Nephron progenitor cell (in vitro differentiated cells): ENCODE results near the gene EDN2.

Experiments used
- DNase-seq: peaks from one replicate; pipeline ENCODE4 v3.0.0; 2021
- H3K27ac Mint-ChIP-seq: 2 replicates; pipeline ENCODE4 v1.8.0; 2021; ENCODE audit warnings: mild to moderate bottlenecking, moderate library complexity, mixed read lengths
- H3K27me3 Mint-ChIP-seq: 2 replicates; pipeline ENCODE4 v1.8.0; 2021; ENCODE audit warnings: mild to moderate bottlenecking, low read depth, mixed read lengths; ENCODE audit not compliant: poor library complexity
- H3K36me3 Mint-ChIP-seq: 2 replicates; pipeline ENCODE4 v1.8.0; 2021; ENCODE audit warnings: low read depth, mixed read lengths
- H3K4me1 Mint-ChIP-seq: 2 replicates; pipeline ENCODE4 v1.8.0; 2021; ENCODE audit warnings: mixed read lengths
- H3K4me3 Mint-ChIP-seq: 2 replicates; pipeline ENCODE4 v1.8.0; 2021; ENCODE audit warnings: mild to moderate bottlenecking, moderate library complexity, mixed read lengths
- H3K9me3 Mint-ChIP-seq: 2 replicates; pipeline ENCODE4 v1.8.0; 2021; ENCODE audit warnings: mild to moderate bottlenecking, moderate library complexity, mixed read lengths
- TF ChIP-seq, protein P1 (sequence below): fragments of 200-600 bp; sonication (generic); IDR thresholded peaks from 2 replicates; pipeline ENCODE4 v1.5.0; 2021; ENCODE audit warnings: antibody characterized with exemption

EDN2 gene

DNA sequence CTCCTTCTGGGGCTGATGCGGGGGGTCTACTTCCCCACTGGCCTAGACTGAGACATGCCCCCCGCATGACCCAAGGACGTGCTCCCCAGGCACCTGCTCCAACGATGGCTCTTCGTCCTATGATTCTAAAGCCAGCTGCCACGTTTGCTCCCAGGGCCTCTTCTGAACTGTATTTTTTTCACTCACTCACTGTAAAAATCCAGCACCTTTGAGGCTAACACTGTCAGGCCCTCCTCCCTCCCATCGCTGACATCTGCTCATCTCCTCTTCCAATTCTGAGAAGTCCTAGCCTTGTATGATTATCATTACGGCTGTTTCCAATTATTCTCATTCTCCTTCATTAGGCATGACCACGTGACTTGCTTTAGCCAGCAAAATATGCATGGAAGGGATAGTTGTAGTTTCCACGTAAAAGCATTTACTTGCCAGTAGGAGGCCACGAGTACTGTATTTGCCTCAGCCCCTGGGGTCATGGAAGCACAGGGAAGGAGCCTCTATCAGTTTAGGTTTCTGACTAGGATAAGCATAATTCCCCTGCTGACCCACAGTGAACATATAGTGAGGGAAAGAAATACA is 19.1 kb upstream of the EDN2 start:
- peak overlapping the region; percentile 71 for H3K27ac Mint-ChIP-seq
- H3K36me3 Mint-ChIP-seq: no peaks in the 10 kb centered on the region
- peaks cover 49% of the 10 kb centered on the region for H3K4me1 Mint-ChIP-seq
- TF ChIP-seq, protein P1, sequence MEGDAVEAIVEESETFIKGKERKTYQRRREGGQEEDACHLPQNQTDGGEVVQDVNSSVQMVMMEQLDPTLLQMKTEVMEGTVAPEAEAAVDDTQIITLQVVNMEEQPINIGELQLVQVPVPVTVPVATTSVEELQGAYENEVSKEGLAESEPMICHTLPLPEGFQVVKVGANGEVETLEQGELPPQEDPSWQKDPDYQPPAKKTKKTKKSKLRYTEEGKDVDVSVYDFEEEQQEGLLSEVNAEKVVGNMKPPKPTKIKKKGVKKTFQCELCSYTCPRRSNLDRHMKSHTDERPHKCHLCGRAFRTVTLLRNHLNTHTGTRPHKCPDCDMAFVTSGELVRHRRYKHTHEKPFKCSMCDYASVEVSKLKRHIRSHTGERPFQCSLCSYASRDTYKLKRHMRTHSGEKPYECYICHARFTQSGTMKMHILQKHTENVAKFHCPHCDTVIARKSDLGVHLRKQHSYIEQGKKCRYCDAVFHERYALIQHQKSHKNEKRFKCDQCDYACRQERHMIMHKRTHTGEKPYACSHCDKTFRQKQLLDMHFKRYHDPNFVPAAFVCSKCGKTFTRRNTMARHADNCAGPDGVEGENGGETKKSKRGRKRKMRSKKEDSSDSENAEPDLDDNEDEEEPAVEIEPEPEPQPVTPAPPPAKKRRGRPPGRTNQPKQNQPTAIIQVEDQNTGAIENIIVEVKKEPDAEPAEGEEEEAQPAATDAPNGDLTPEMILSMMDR: peak; percentile 13
- H3K9me3 Mint-ChIP-seq: no peaks in the 10 kb centered on the region
- peaks cover 18% of the 10 kb centered on the region for H3K27me3 Mint-ChIP-seq
- DNase-seq: no peak
- H3K4me3 Mint-ChIP-seq: no peak overlapping the region

- H3K27ac Mint-ChIP-seq: no peak overlapping the region
- peak; percentile 62 for DNase-seq
- peaks cover 18% of the 10 kb centered on the region for H3K27me3 Mint-ChIP-seq
- TF ChIP-seq, protein P1: no peak
- peaks cover 55% of the 10 kb centered on the region for H3K4me1 Mint-ChIP-seq
- no peaks in the 10 kb centered on the region for H3K9me3 Mint-ChIP-seq
- H3K36me3 Mint-ChIP-seq: no peaks in the 10 kb centered on the region
- H3K4me3 Mint-ChIP-seq: no peak overlapping the region
Measured at GRCh38 chr1:41502912-41503311, 18.4 kb upstream of the EDN2 start.

GRCh38 chr1:41501581-41501980 is 17.1 kb upstream of the EDN2 start:
- Mint-ChIP-seq H3K27ac (no peak overlapping the region), H3K9me3 (no peaks in the 10 kb centered on the region), H3K27me3 (peaks cover 8% of the 10 kb centered on the region), H3K36me3 (no peaks in the 10 kb centered on the region), H3K4me1 (peaks cover 55% of the 10 kb centered on the region), H3K4me3 (no peak overlapping the region)
- no peak for DNase-seq
- TF ChIP-seq, protein P1: no peak

- Mint-ChIP-seq H3K9me3 (no peaks in the 10 kb centered on the region), H3K27ac (peak overlapping the region; percentile 39), H3K36me3 (no peaks in the 10 kb centered on the region), H3K4me1 (peaks cover 55% of the 10 kb centered on the region), H3K27me3 (peaks cover 8% of the 10 kb centered on the region), H3K4me3 (no peak overlapping the region)
- TF ChIP-seq, protein P1: no peak
- no peak for DNase-seq
Measured at GRCh38 chr1:41500781-41501518, 16.5 kb upstream of the EDN2 start.

DNA sequence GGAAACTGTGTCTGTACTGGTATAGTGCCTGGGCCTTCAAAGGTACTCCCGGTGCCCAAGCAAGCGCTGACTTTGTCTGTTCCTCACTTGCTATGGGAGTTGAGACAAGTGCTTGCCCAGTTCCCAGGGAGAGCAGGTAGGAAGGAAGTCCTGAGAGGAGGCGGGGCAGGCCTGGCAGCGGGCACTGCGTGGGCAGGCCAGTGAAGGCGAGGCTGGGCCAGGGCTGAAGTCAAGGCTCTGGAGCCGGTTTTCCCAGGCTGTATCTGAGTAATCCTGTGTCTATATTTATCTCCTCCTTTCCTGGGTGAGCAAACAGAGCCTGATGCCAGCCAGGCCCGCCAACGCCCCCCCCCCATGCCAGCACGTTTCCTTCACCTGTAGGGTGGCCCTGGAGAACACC is 15.9 kb upstream of the EDN2 start:
- Mint-ChIP-seq H3K27ac (no peak overlapping the region), H3K36me3 (no peaks in the 10 kb centered on the region), H3K9me3 (no peaks in the 10 kb centered on the region), H3K4me3 (no peak overlapping the region), H3K27me3 (peaks cover 8% of the 10 kb centered on the region), H3K4me1 (peaks cover 59% of the 10 kb centered on the region)
- TF ChIP-seq, protein P1: no peak
- no peak for DNase-seq

- Mint-ChIP-seq H3K4me1 (peaks cover 56% of the 10 kb centered on the region), H3K27ac (no peak overlapping the region), H3K4me3 (no peak overlapping the region), H3K27me3 (peaks cover 12% of the 10 kb centered on the region), H3K9me3 (no peaks in the 10 kb centered on the region), H3K36me3 (no peaks in the 10 kb centered on the region)
- TF ChIP-seq, protein P1: no peak
- DNase-seq: no peak
Measured at GRCh38 chr1:41499591-41499990, 15.1 kb upstream of the EDN2 start.
